A549 (cell line): ENCODE measurements around the gene TOGARAM1. TPM values are rescaled to one million over a fixed set of nuclear protein-coding genes. Genes with fewer than 3 reads are reported as not detected.

Experiments
- ATAC-seq, 2 experiments: fragments of 200-7000 bp in 1 of 2; fragments of >200 bp in 1 of 2; cut with Nextera tagmentation in 1 of 2; cut with Tn5 transposase in 1 of 2; 3 replicates each; pipeline versions ENCODE4 v1.8.0 to v1.9.1; 2018 to 2020; ENCODE audit warnings: mild to moderate bottlenecking in 1 of 2, moderate library complexity in 1 of 2
- CTCF ChIA-PET: fragments of 300-600 bp; sonication (Branson Sonifier 250); formaldehyde crosslinking; extraction: SDS; loops from one replicate; lab custom pipeline; 2021; ENCODE audit warnings: antibody characterized with exemption, inconsistent platforms; lab: Yijun Ruan, JAX
- POLR2A ChIA-PET: fragments of 350-600 bp; formaldehyde crosslinking; extraction: SDS; loops from one replicate; lab custom pipeline; 2021; ENCODE audit warnings: antibody characterized with exemption, inconsistent platforms; lab: Yijun Ruan, JAX
- DNase-seq, 2 experiments: peaks; one replicate each; pipeline versions ENCODE4 v3.0.0 to v3.0.0-alpha.2; 2011 to 2016; ENCODE audit warnings: low read depth in 1 of 2, low spot score in 1 of 2
- FAIRE-seq: peaks from 2 replicates; lab custom pipeline; 2011; peaks lifted over from hg19 to GRCh38; lab: Jason Lieb, UNC
- H3K27ac ChIP-seq, 2 experiments: fragments of >200 bp; sonication (Bioruptor Twin); formaldehyde crosslinking; 3 replicates each; pipeline ENCODE4 v1.5.1; 2016 to 2017
- H3K4me1 ChIP-seq: fragments of >200 bp; sonication (Bioruptor Twin); formaldehyde crosslinking; 3 replicates; pipeline ENCODE4 v1.6.1; 2016
- H3K4me2 ChIP-seq: fragments of >200 bp; sonication (Bioruptor Twin); formaldehyde crosslinking; 3 replicates; pipeline ENCODE4 v1.6.1; 2016
- H3K4me3 ChIP-seq: fragments of >200 bp; sonication (Bioruptor Twin); formaldehyde crosslinking; 3 replicates; pipeline ENCODE4 v1.5.1; 2016
- H3K9me3 ChIP-seq: fragments of >200 bp; sonication (Bioruptor Twin); formaldehyde crosslinking; 3 replicates; pipeline ENCODE4 v1.6.1; 2016
- ATOH8 ChIP-seq: fragments of 250-450 bp; sonication (Bioruptor Pico); IDR thresholded peaks from 2 replicates; pipeline ENCODE4 v1.5.0; 2020; ENCODE audit warnings: low read depth, mild to moderate bottlenecking, moderate library complexity
- CBX2 ChIP-seq: fragments of 200-600 bp; sonication (generic); IDR thresholded peaks from 2 replicates; pipeline ENCODE4 v1.6.1; 2016; ENCODE audit warnings: low read depth, mild to moderate bottlenecking, borderline replicate concordance
- CTCF ChIP-seq: fragments of >200 bp; sonication (Bioruptor Twin); formaldehyde crosslinking; IDR thresholded peaks from 3 replicates; pipeline ENCODE4 v1.5.1; 2016
- EHF ChIP-seq: fragments of 250-450 bp; sonication (Bioruptor Pico); IDR thresholded peaks from 2 replicates; pipeline ENCODE4 v1.5.0; 2020; ENCODE audit warnings: mild to moderate bottlenecking
- ESRRA ChIP-seq: fragments of 150-350 bp; IDR thresholded peaks from 2 replicates; pipeline ENCODE4 v1.6.1; 2014; ENCODE audit warnings: mild to moderate bottlenecking, low read length, borderline replicate concordance
- FOSB ChIP-seq: fragments of 250-450 bp; sonication (Bioruptor Pico); IDR thresholded peaks from 2 replicates; pipeline ENCODE4 v1.5.0; 2020; ENCODE audit warnings: mild to moderate bottlenecking, moderate library complexity
- HEYL ChIP-seq: fragments of 250-450 bp; sonication (Bioruptor Pico); IDR thresholded peaks from 2 replicates; pipeline ENCODE4 v1.8.0; 2021; ENCODE audit warnings: mild to moderate bottlenecking, moderate library complexity
- HOXA7 ChIP-seq: fragments of 250-450 bp; sonication (Bioruptor Pico); IDR thresholded peaks from 2 replicates; pipeline ENCODE4 v1.5.0; 2020; ENCODE audit warnings: mild to moderate bottlenecking, moderate library complexity
- JUN ChIP-seq, 2 experiments: fragments of >200 bp; sonication (Bioruptor Twin); formaldehyde crosslinking; IDR thresholded peaks; 2 replicates in 1 of 2; 3 replicates in 1 of 2; pipeline ENCODE4 v1.6.1; 2016 to 2017
- JUNB ChIP-seq: fragments of >200 bp; sonication (Bioruptor Twin); formaldehyde crosslinking; IDR thresholded peaks from 2 replicates; pipeline ENCODE4 v1.6.1; 2016
- KDM5A ChIP-seq: fragments of 200-600 bp; sonication (generic); IDR thresholded peaks from 2 replicates; pipeline ENCODE4 v1.6.1; 2016; ENCODE audit warnings: antibody characterized with exemption, mild to moderate bottlenecking
- NFE2L2 ChIP-seq: fragments of 150-350 bp; conservative IDR thresholded peaks from 2 replicates; pipeline ENCODE4 v1.6.1; 2014; ENCODE audit warnings: low read length
- NPAS2 ChIP-seq: fragments of 250-450 bp; sonication (Bioruptor Pico); IDR thresholded peaks from 2 replicates; pipeline ENCODE4 v1.8.0; 2022; ENCODE audit warnings: mild to moderate bottlenecking, moderate library complexity, borderline replicate concordance
- PHF8 ChIP-seq: fragments of 200-600 bp; sonication (generic); IDR thresholded peaks from 2 replicates; pipeline ENCODE4 v1.6.1; 2016; ENCODE audit warnings: low read depth, mild to moderate bottlenecking, antibody characterized with exemption, moderate library complexity, borderline replicate concordance
- POLR2AphosphoS2 ChIP-seq: conservative IDR thresholded peaks from 2 replicates; pipeline ENCODE4 v1.6.1; 2012; ENCODE audit warnings: low read length, improper control_type of control experiment, inconsistent platforms
- REST ChIP-seq: fragments of 200-600 bp; sonication (generic); IDR thresholded peaks from 2 replicates; pipeline ENCODE4 v1.6.1; 2016; ENCODE audit warnings: antibody characterized with exemption, mild to moderate bottlenecking, moderate library complexity
- TP53 ChIP-seq: fragments of 250-450 bp; sonication (Bioruptor Pico); IDR thresholded peaks from 2 replicates; pipeline ENCODE4 v1.5.0; 2021; ENCODE audit warnings: mild to moderate bottlenecking, moderate library complexity
- ZSCAN20 ChIP-seq: fragments of 250-450 bp; sonication (Bioruptor Pico); IDR thresholded peaks from 2 replicates; pipeline ENCODE4 v1.8.0; 2022; ENCODE audit warnings: mild to moderate bottlenecking, moderate library complexity
- WGBS: methylation state at CpG from one replicate; pipeline ENCODE4 v1.1.6; 2017; ENCODE audit errors: missing lambda C conversion rate; 5-methylcytosine and 5-hydroxymethylcytosine counted together
- polyA plus RNA-seq, 4 experiments: library from polyadenylated mRNA; depleted of rRNA in 3 of 4; stranded (reverse); fragments of >200 nt; fragmentation: RNase III in 1 of 4; extraction: RNeasy Plus Mini Kit Qiagen cat#74134 plus additional on column Dnase treatment in 1 of 4; gene quantifications; 2 replicates in 3 of 4; 3 replicates in 1 of 4; pipeline ENCODE4 v1.2.3, GENCODE V29; 2011 to 2017

Gene TOGARAM1
- polyA plus RNA-seq, 2 of the 4 experiments (the other 2 are of a cell fraction): 7.6 to 17.6 TPM

GRCh38 chr14:45072126-45072525, 110.1 kb downstream of the TOGARAM1 start:
- no peak overlapping the region for H3K27ac ChIP-seq
- H3K4me1 ChIP-seq: no peaks in the 10 kb centered on the region
- no peak overlapping the region for H3K4me3 ChIP-seq
- H3K4me2 ChIP-seq: no peak overlapping the region
- no peaks in the 10 kb centered on the region for H3K9me3 ChIP-seq
- TF ChIP-seq JUNB (no peak), CBX2 (no peak), ATOH8 (CRISPR knock-in tag) (no peak), CTCF (no peak), JUN (IDR thresholded peaks at IDR 0.05) (no peak), ESRRA (no peak), HOXA7 (CRISPR knock-in tag) (no peak), ZSCAN20 (CRISPR knock-in tag) (no peak), EHF (CRISPR knock-in tag) (no peak), NFE2L2 (no peak), PHF8 (no peak), REST (no peak), NPAS2 (no peak)
- ChIA-PET POLR2A (no interaction called here), CTCF (interaction anchor here (0.7 kb wide), 1 partner anchor 89 kb away, joined by 3 read pairs; no protein-coding TSS in a partner anchor)
- WGBS: 93% methylated on average over 6 of the region's 6 CpGs
- DNase-seq (no peak), ATAC-seq (no peak; a peak in 1 of 6 replicates), FAIRE-seq (no peak)

- CTCF ChIA-PET: no interaction called here
- ATAC-seq (no peak), DNase-seq (no peak), FAIRE-seq (no peak)
- H3K4me1 ChIP-seq: no peaks in the 10 kb centered on the region
- no peak for TF ChIP-seq JUN (IDR thresholded peaks at IDR 0.05)
- no peak for TF ChIP-seq KDM5A
- TF ChIP-seq FOSB (CRISPR knock-in tag): no peak
- no peak for TF ChIP-seq POLR2AphosphoS2
- no peak for TF ChIP-seq HEYL (CRISPR knock-in tag)
- TF ChIP-seq TP53: no peak
- no peak overlapping the region for H3K4me2 ChIP-seq
- WGBS: 91% methylated on average over 5 of the region's 5 CpGs
- no peak overlapping the region for H3K4me3 ChIP-seq
- H3K9me3 ChIP-seq: no peaks in the 10 kb centered on the region
- H3K27ac ChIP-seq: no peak overlapping the region
- POLR2A ChIA-PET: no interaction called here
These were observed 111.4 kb downstream of the TOGARAM1 start for GRCh38 chr14:45073231-45073879.
